SK-N-SH (cell line): Measurements from ENCODE around the gene DSTN. TPM values are rescaled to one million over a fixed set of nuclear protein-coding genes. Genes with fewer than 3 reads are reported as not detected.

Experiments used
- CTCF ChIA-PET: fragments of 300-600, 350-600 bp; formaldehyde crosslinking; extraction: SDS; loops from one replicate; lab custom pipeline; 2021; lab: Yijun Ruan, JAX
- POLR2A ChIA-PET: fragments of 350-600 bp; sonication (Branson Sonifier 250); formaldehyde crosslinking; extraction: SDS; loops from one replicate; lab custom pipeline; 2020; ENCODE audit warnings: antibody characterized with exemption, inconsistent platforms; lab: Yijun Ruan, JAX
- DNase-seq: peaks from one replicate; pipeline ENCODE4 v3.0.0; 2012
- H2AFZ ChIP-seq: fragments of 200-600 bp; sonication (generic); 2 replicates; pipeline ENCODE4 v1.8.1; 2016; ENCODE audit warnings: antibody characterized with exemption, mild to moderate bottlenecking, low read depth
- H3F3A ChIP-seq: fragments of 200-600 bp; sonication (generic); replicated peaks from 2 replicates; pipeline ENCODE3; 2016; ENCODE audit warnings: antibody characterized with exemption, mild to moderate bottlenecking; ENCODE audit not compliant: insufficient read depth
- H3K27ac ChIP-seq, 2 experiments: fragments of 200-500 bp in 1 of 2; fragments of 200-600 bp in 1 of 2; sonication (Bioruptor generic) in 1 of 2; sonication (generic), shearing (Covaris generic) in 1 of 2; 2 replicates each; pipeline versions ENCODE4 v1.5.1 to v1.6.1; 2014 to 2016; ENCODE audit warnings: low read depth in 2 of 2, inconsistent platforms in 1 of 2, low read length in 1 of 2, mild to moderate bottlenecking in 1 of 2, mixed read lengths in 1 of 2
- H3K27me3 ChIP-seq: fragments of 200-600 bp; sonication (generic), shearing (Covaris generic); 2 replicates; pipeline ENCODE4 v1.6.1; 2016; ENCODE audit warnings: mixed run types; ENCODE audit not compliant: insufficient read depth
- H3K36me3 ChIP-seq, 2 experiments: fragments of 200-500 bp in 1 of 2; fragments of 200-600 bp in 1 of 2; sonication (Bioruptor generic) in 1 of 2; sonication (generic) in 1 of 2; replicated peaks in 1 of 2; 2 replicates each; pipeline versions ENCODE3 to v1.5.1; 2014 to 2016; ENCODE audit warnings: low read length in 1 of 2, mild to moderate bottlenecking in 1 of 2; ENCODE audit not compliant: insufficient read depth in 2 of 2, control insufficient read depth in 1 of 2
- H3K4me1 ChIP-seq, 2 experiments: fragments of 200-500 bp in 1 of 2; fragments of 200-600 bp in 1 of 2; sonication (Bioruptor generic) in 1 of 2; sonication (generic), shearing (Covaris generic) in 1 of 2; 2 replicates each; pipeline versions ENCODE4 v1.5.1 to v1.6.1; 2014 to 2016; ENCODE audit warnings: low read depth in 1 of 2, low read length in 1 of 2, mixed run types in 1 of 2; ENCODE audit not compliant: insufficient read depth in 2 of 2, control insufficient read depth in 1 of 2
- H3K4me2 ChIP-seq: fragments of 200-600 bp; sonication (generic), shearing (Covaris generic); 2 replicates; pipeline ENCODE4 v1.6.1; 2017; ENCODE audit warnings: mixed run types
- H3K4me3 ChIP-seq, 2 experiments: fragments of 200-500 bp in 1 of 2; fragments of 200-600 bp in 1 of 2; sonication (Bioruptor generic) in 1 of 2; sonication (generic), shearing (Covaris generic) in 1 of 2; 2 replicates each; pipeline versions ENCODE4 v1.5.1 to v1.8.1; 2014 to 2016; ENCODE audit warnings: low read depth in 2 of 2, inconsistent platforms in 1 of 2, low read length in 1 of 2, mild to moderate bottlenecking in 1 of 2, mixed read lengths in 1 of 2, moderate library complexity in 1 of 2
- H3K79me2 ChIP-seq: fragments of 200-600 bp; sonication (generic); 2 replicates; pipeline ENCODE4 v1.8.1; 2017; ENCODE audit warnings: mild to moderate bottlenecking; ENCODE audit not compliant: insufficient read depth
- H3K9ac ChIP-seq: fragments of 200-600 bp; sonication (generic); 2 replicates; pipeline ENCODE4 v1.6.1; 2017; ENCODE audit warnings: mixed run types
- H3K9me2 ChIP-seq: fragments of 200-600 bp; sonication (generic); 2 replicates; pipeline ENCODE4 v1.6.1; 2017; ENCODE audit warnings: mixed run types
- H3K9me3 ChIP-seq: fragments of 200-600 bp; sonication (generic); 2 replicates; pipeline ENCODE4 v1.6.1; 2017; ENCODE audit warnings: mixed run types, mild to moderate bottlenecking, moderate library complexity
- H4K20me1 ChIP-seq: fragments of 200-600 bp; sonication (generic); 2 replicates; pipeline ENCODE4 v1.6.1; 2017; ENCODE audit warnings: mild to moderate bottlenecking, mixed run types; ENCODE audit not compliant: insufficient read depth
- ELF1 ChIP-seq: IDR thresholded peaks from 2 replicates; pipeline ENCODE4 v1.4.0; 2012
- EP300 ChIP-seq, 2 experiments: IDR thresholded peaks; 2 replicates each; pipeline versions ENCODE4 v1.4.0 to v1.6.1; 2012; ENCODE audit warnings: borderline replicate concordance in 1 of 2, low read depth in 1 of 2, low read length in 1 of 2
- EZH2phosphoT487 ChIP-seq: fragments of 200-600 bp; sonication (generic); IDR thresholded peaks from 2 replicates; pipeline ENCODE4 v1.6.1; 2017; ENCODE audit warnings: low read depth, mixed run types, mild to moderate bottlenecking, antibody characterized with exemption, moderate library complexity, borderline replicate concordance
- FOSL2 ChIP-seq: IDR thresholded peaks from 2 replicates; pipeline ENCODE4 v1.4.0; 2012; ENCODE audit warnings: low read depth, mild to moderate bottlenecking, moderate library complexity, borderline replicate concordance
- GATA2 ChIP-seq: sonication (generic); formaldehyde crosslinking; IDR thresholded peaks from 2 replicates; pipeline ENCODE4 v1.5.0; 2020; ENCODE audit warnings: mild to moderate bottlenecking, missing genetic modification reagents
- JUND ChIP-seq: IDR thresholded peaks from 2 replicates; pipeline ENCODE4 v1.4.0; 2012
- REST ChIP-seq: IDR thresholded peaks from 2 replicates; pipeline ENCODE4 v1.6.1; 2012; ENCODE audit warnings: mild to moderate bottlenecking, low read depth, low read length, moderate library complexity
- RFX5 ChIP-seq: IDR thresholded peaks from 2 replicates; pipeline ENCODE4 v1.6.1; 2012; ENCODE audit warnings: mild to moderate bottlenecking, improper control_type of control experiment, low read length
- TAF1 ChIP-seq: IDR thresholded peaks from 2 replicates; pipeline ENCODE4 v1.6.1; 2012; ENCODE audit warnings: low read depth, mild to moderate bottlenecking, low read length, moderate library complexity, borderline replicate concordance
- TCF12 ChIP-seq: IDR thresholded peaks from 2 replicates; pipeline ENCODE4 v1.4.0; 2012
- ZBTB33 ChIP-seq: IDR thresholded peaks from 2 replicates; pipeline ENCODE4 v1.4.0; 2012; ENCODE audit warnings: low read depth, borderline replicate concordance
- WGBS: methylation state at CpG from one replicate; pipeline ENCODE4 v1.1.6; 2017; ENCODE audit warnings: low lambda C conversion rate; 5-methylcytosine and 5-hydroxymethylcytosine counted together
- polyA plus RNA-seq, 3 experiments: library from polyadenylated mRNA; depleted of rRNA; stranded (reverse); fragments of >200 nt; gene quantifications; 2 replicates each; pipeline ENCODE4 v1.2.3, GENCODE V29; 2012
- TF ChIP-seq, protein P1 (sequence below): IDR thresholded peaks from 2 replicates; pipeline ENCODE4; 2012
- TF ChIP-seq, protein P2 (sequence below): fragments of 200-600 bp; sonication (generic); IDR thresholded peaks from 2 replicates; pipeline ENCODE4 v1.6.1; 2017; ENCODE audit warnings: antibody characterized with exemption, mild to moderate bottlenecking, moderate library complexity

Gene DSTN
- polyA plus RNA-seq, 1 of the 3 experiments (the other 2 are of a cell fraction): 167 TPM

DNA sequence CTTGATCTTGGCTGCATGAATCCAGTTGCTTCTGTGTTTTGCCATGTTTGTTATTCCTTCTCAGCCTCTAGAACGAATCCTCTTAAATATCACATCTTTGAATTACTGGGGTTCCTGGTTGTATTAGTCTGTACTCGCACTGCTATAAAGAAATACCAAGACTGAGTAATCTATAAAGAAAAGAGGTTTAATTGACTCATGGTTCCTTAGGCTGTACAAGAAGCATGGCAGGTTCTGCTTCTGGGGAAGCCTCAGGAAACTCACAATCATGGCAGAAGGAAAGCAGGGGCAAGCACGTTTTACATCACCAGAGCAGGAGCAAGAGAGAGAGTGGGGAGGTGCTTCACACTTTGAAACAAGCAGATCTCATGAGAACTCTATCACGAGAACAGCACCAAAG, 20.7 kb upstream of the DSTN start:
- Histone ChIP-seq H3F3A (peaks cover 2% of the 10 kb centered on the region), H3K4me1 (peaks cover 0 to 2% of the 10 kb centered on the region in 2 experiments; a peak in 2 of 4 replicates), H3K4me2 (no peak overlapping the region)
- 83% methylated on average over 4 of the region's 4 CpGs for WGBS
- no peak for TF ChIP-seq ELF1
- TF ChIP-seq RFX5: no peak
- no peak for TF ChIP-seq EP300 (IDR thresholded peaks at IDR 0.05; ENCODE audit: borderline replicate concordance in 1 of 2, low read depth in 1 of 2, low read length in 1 of 2)
- no peak for TF ChIP-seq EZH2phosphoT487
- TF ChIP-seq REST: no peak
- no peak for TF ChIP-seq TAF1
- TF ChIP-seq TCF12: no peak
- TF ChIP-seq, all 33 proteins: peak for 0
- ChIA-PET CTCF (no interaction called here), POLR2A (no interaction called here)
- no peaks in the 10 kb centered on the region for H3K27me3 ChIP-seq
- H3K36me3 ChIP-seq: peaks cover 0 to 6% of the 10 kb centered on the region in 2 experiments
- no peak overlapping the region for H3K27ac ChIP-seq
- DNase-seq: no peak
- H3K79me2 ChIP-seq: no peaks in the 10 kb centered on the region
- H3K9me3 ChIP-seq: no peaks in the 10 kb centered on the region
- H3K4me3 ChIP-seq: no peak overlapping the region
- no peaks in the 10 kb centered on the region for H3K9me2 ChIP-seq
- H2AFZ ChIP-seq: no peak overlapping the region
- no peaks in the 10 kb centered on the region for H4K20me1 ChIP-seq
- no peak overlapping the region for H3K9ac ChIP-seq

DNA sequence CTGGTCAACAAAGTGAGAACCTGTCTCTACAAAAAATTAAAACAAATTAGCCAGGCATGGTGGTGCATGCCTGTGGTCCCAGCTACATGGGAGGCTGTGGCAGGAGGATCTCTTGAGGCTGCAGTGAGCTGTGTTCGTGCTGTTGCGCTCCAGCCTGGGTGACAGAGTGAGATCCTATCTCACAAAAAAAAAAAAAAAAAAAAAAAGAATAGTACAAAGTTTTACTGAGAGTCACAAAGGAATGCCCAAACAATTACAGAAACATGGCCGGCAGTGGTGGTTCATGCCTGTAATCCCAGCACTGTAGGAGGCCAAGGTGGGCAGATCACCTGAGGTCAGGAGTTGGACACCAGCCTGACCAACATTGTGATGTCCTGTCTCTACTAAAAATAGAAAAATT, 14.8 kb upstream of the DSTN start:
- Histone ChIP-seq H3K36me3 (peaks cover 0 to 6% of the 10 kb centered on the region in 2 experiments), H3K27ac (no peak overlapping the region), H4K20me1 (no peaks in the 10 kb centered on the region), H3K4me1 (peaks cover 7 to 16% of the 10 kb centered on the region in 2 experiments; a peak in 3 of 4 replicates), H3K4me3 (no peak overlapping the region), H3K79me2 (peaks cover 7% of the 10 kb centered on the region; the same call in 1 of the 2 replicates), H3K9me3 (no peaks in the 10 kb centered on the region), H3K9me2 (no peaks in the 10 kb centered on the region), H3K27me3 (no peaks in the 10 kb centered on the region), H3F3A (peaks cover 39% of the 10 kb centered on the region), H3K9ac (no peak overlapping the region), H3K4me2 (no peak overlapping the region), H2AFZ (no peak overlapping the region)
- CTCF ChIA-PET: no interaction called here
- POLR2A ChIA-PET: no interaction called here
- DNase-seq: no peak
- WGBS: 88% methylated on average over 3 of the region's 3 CpGs
- TF ChIP-seq TCF12 (no peak), REST (no peak), JUND (no peak), FOSL2 (no peak), EP300 (IDR thresholded peaks at IDR 0.05; ENCODE audit: borderline replicate concordance in 1 of 2, low read depth in 1 of 2, low read length in 1 of 2) (no peak), ZBTB33 (no peak), ELF1 (no peak), EZH2phosphoT487 (no peak), RFX5 (no peak), GATA2 (CRISPR knock-in tag) (no peak)
- TF ChIP-seq, protein P1, sequence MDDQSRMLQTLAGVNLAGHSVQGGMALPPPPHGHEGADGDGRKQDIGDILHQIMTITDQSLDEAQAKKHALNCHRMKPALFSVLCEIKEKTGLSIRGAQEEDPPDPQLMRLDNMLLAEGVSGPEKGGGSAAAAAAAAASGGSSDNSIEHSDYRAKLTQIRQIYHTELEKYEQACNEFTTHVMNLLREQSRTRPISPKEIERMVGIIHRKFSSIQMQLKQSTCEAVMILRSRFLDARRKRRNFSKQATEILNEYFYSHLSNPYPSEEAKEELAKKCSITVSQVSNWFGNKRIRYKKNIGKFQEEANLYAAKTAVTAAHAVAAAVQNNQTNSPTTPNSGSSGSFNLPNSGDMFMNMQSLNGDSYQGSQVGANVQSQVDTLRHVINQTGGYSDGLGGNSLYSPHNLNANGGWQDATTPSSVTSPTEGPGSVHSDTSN: no peak
- TF ChIP-seq, protein P2, sequence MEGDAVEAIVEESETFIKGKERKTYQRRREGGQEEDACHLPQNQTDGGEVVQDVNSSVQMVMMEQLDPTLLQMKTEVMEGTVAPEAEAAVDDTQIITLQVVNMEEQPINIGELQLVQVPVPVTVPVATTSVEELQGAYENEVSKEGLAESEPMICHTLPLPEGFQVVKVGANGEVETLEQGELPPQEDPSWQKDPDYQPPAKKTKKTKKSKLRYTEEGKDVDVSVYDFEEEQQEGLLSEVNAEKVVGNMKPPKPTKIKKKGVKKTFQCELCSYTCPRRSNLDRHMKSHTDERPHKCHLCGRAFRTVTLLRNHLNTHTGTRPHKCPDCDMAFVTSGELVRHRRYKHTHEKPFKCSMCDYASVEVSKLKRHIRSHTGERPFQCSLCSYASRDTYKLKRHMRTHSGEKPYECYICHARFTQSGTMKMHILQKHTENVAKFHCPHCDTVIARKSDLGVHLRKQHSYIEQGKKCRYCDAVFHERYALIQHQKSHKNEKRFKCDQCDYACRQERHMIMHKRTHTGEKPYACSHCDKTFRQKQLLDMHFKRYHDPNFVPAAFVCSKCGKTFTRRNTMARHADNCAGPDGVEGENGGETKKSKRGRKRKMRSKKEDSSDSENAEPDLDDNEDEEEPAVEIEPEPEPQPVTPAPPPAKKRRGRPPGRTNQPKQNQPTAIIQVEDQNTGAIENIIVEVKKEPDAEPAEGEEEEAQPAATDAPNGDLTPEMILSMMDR: no peak
